ENCODE data around the gene TCF4.

GRCh38 chr18:55185391-55185790 is 402.6 kb downstream of the TCF4 start:
- TF ChIP-seq CTCF (IDR thresholded peaks at IDR 0.05): no peak
- TF ChIP-seq POLR2A (IDR thresholded peaks at IDR 0.05): no peak
